GM23248 (cell line): Measurements from ENCODE around the gene PISD. TPM values are rescaled to one million over a fixed set of nuclear protein-coding genes. Genes with fewer than 3 reads are reported as not detected.

Experiments used
- DNase-seq: peaks from one replicate; pipeline ENCODE4 v3.0.0-alpha.2; 2015
- H2AFZ ChIP-seq: fragments of 200-600 bp; sonication (generic); 2 replicates; pipeline ENCODE4 v1.6.1; 2016; ENCODE audit warnings: antibody characterized with exemption
- H3F3A ChIP-seq: fragments of 200-600 bp; sonication (generic); 2 replicates; pipeline ENCODE4 v1.6.1; 2016; ENCODE audit warnings: mild to moderate bottlenecking, antibody characterized with exemption, mixed run types; ENCODE audit not compliant: insufficient read depth
- H3K27ac ChIP-seq: fragments of 200-600 bp; sonication (generic); 2 replicates; pipeline ENCODE4 v1.5.1; 2016; ENCODE audit warnings: mild to moderate bottlenecking
- H3K27me3 ChIP-seq: fragments of 200-600 bp; sonication (generic); replicated peaks from 2 replicates; pipeline ENCODE4 v1.6.1; 2016; ENCODE audit warnings: mild to moderate bottlenecking; ENCODE audit not compliant: insufficient read depth
- H3K36me3 ChIP-seq: fragments of 200-600 bp; sonication (generic); 2 replicates; pipeline ENCODE4 v1.6.1; 2016; ENCODE audit warnings: low read depth, mild to moderate bottlenecking
- H3K4me1 ChIP-seq: fragments of 200-600 bp; sonication (generic); 2 replicates; pipeline ENCODE4 v1.6.1; 2016; ENCODE audit warnings: mild to moderate bottlenecking; ENCODE audit not compliant: insufficient read depth
- H3K4me2 ChIP-seq: fragments of 200-600 bp; sonication (generic); one replicate; pipeline ENCODE4 v1.6.1; 2016; ENCODE audit warnings: mild to moderate bottlenecking; ENCODE audit not compliant: unreplicated experiment
- H3K4me3 ChIP-seq: fragments of 200-600 bp; sonication (generic); 2 replicates; pipeline ENCODE4 v1.5.1; 2016; ENCODE audit warnings: mild to moderate bottlenecking
- H3K79me2 ChIP-seq: fragments of 200-600 bp; sonication (generic); 2 replicates; pipeline ENCODE4 v1.6.1; 2016; ENCODE audit warnings: mild to moderate bottlenecking; ENCODE audit not compliant: insufficient read depth
- H3K9ac ChIP-seq: fragments of 200-600 bp; sonication (generic); 2 replicates; pipeline ENCODE4 v1.6.1; 2016; ENCODE audit warnings: mild to moderate bottlenecking
- H3K9me2 ChIP-seq: fragments of 200-600 bp; sonication (generic); 2 replicates; pipeline ENCODE4 v1.6.1; 2016; ENCODE audit warnings: mixed run types, mild to moderate bottlenecking, moderate library complexity; ENCODE audit not compliant: insufficient read depth
- H3K9me3 ChIP-seq: fragments of 200-600 bp; sonication (generic); one replicate; pipeline ENCODE4 v1.6.1; 2017; ENCODE audit warnings: low read depth
- H4K20me1 ChIP-seq: fragments of 200-600 bp; sonication (generic); 2 replicates; pipeline ENCODE4 v1.6.0; 2016; ENCODE audit not compliant: insufficient read depth
- EZH2 ChIP-seq: fragments of 200-600 bp; sonication (generic); IDR thresholded peaks from 2 replicates; pipeline ENCODE4 v1.6.1; 2018; ENCODE audit warnings: antibody characterized with exemption, mild to moderate bottlenecking; ENCODE audit not compliant: insufficient read depth, poor library complexity, severe bottlenecking
- EZH2phosphoT487 ChIP-seq: fragments of 200-600 bp; sonication (generic); IDR thresholded peaks from 2 replicates; pipeline ENCODE4 v1.6.1; 2018; ENCODE audit warnings: antibody characterized with exemption, moderate library complexity, mild to moderate bottlenecking, low read depth; ENCODE audit not compliant: insufficient read depth
- WGBS, 2 experiments: methylation state at CpG; one replicate each; pipeline ENCODE4 v1.1.6; 2015 to 2017; ENCODE audit warnings: low lambda C conversion rate in 2 of 2, low coverage in 1 of 2; ENCODE audit errors: missing lambda C conversion rate in 2 of 2; 5-methylcytosine and 5-hydroxymethylcytosine counted together
- in situ Hi-C: fragments of 300-500 bp; cut with MboI; formaldehyde crosslinking; loops from 2 replicates; pipeline ENCODE4 v1.15.0; 2020
- polyA plus RNA-seq: library from polyadenylated mRNA; unstranded; fragments of >200 nt; fragmentation: Nextera tagmentation; extraction: Ambion mirVana; gene quantifications from 2 replicates; pipeline ENCODE4 v1.2.1, GENCODE V29; 2016
- total RNA-seq: library from RNA; depleted of rRNA; stranded (reverse); fragments of >200 nt; shearing (Covaris generic); gene quantifications from 2 replicates; pipeline ENCODE4 v1.2.3, GENCODE V29; 2014

The PISD gene
- total and polyA plus RNA-seq, 2 experiments from 2014 or later: 32.7 to 34.2 TPM

GRCh38 chr22:31609716-31610115 is 52.3 kb downstream of the PISD start:
- Histone ChIP-seq H3K27ac (no peak overlapping the region), H3K9ac (no peak overlapping the region), H3F3A (no peaks in the 10 kb centered on the region), H3K36me3 (no peaks in the 10 kb centered on the region), H3K4me1 (no peaks in the 10 kb centered on the region), H3K4me3 (no peak overlapping the region), H4K20me1 (no peaks in the 10 kb centered on the region), H3K9me3 (no peaks in the 10 kb centered on the region), H3K79me2 (no peaks in the 10 kb centered on the region), H3K27me3 (no peaks in the 10 kb centered on the region), H3K4me2 (no peak overlapping the region), H3K9me2 (no peaks in the 10 kb centered on the region), H2AFZ (no peak overlapping the region)
- in situ Hi-C loops: no loop called here
- 94 to 96% methylated on average over 10 of the region's 10 CpGs for WGBS, 2 experiments
- TF ChIP-seq EZH2phosphoT487: no peak
- no peak for DNase-seq

- Histone ChIP-seq H3K9ac (no peak overlapping the region), H3K79me2 (no peaks in the 10 kb centered on the region), H3K9me2 (no peaks in the 10 kb centered on the region), H3K9me3 (no peaks in the 10 kb centered on the region), H3K4me1 (peaks cover 6% of the 10 kb centered on the region), H3K4me2 (no peak overlapping the region), H2AFZ (no peak overlapping the region), H3K4me3 (no peak overlapping the region), H3K27ac (no peak overlapping the region), H3F3A (peaks cover 5% of the 10 kb centered on the region; the same call in 1 of the 2 replicates), H3K36me3 (no peaks in the 10 kb centered on the region), H4K20me1 (no peaks in the 10 kb centered on the region), H3K27me3 (no peaks in the 10 kb centered on the region)
- no peak for TF ChIP-seq EZH2
- no peak for TF ChIP-seq EZH2phosphoT487
- in situ Hi-C loops: no loop called here
- 96 to 100% methylated on average over 7 of the region's 7 CpGs for WGBS, 2 experiments
- no peak for DNase-seq
Observed at GRCh38 chr22:31607696-31608095, 54.3 kb downstream of the PISD start.

GRCh38 chr22:31605851-31606585 is 56.0 kb downstream of the PISD start:
- Histone ChIP-seq H3K27me3 (no peaks in the 10 kb centered on the region), H3K9me2 (no peaks in the 10 kb centered on the region), H3K4me1 (peaks cover 15% of the 10 kb centered on the region), H3K9me3 (no peaks in the 10 kb centered on the region), H4K20me1 (no peaks in the 10 kb centered on the region), H3K4me3 (no peak overlapping the region), H2AFZ (no peak overlapping the region), H3K4me2 (no peak overlapping the region), H3K79me2 (no peaks in the 10 kb centered on the region), H3F3A (peaks cover 15% of the 10 kb centered on the region), H3K9ac (no peak overlapping the region), H3K27ac (no peak overlapping the region), H3K36me3 (no peaks in the 10 kb centered on the region)
- WGBS, 2 experiments: 96 to 97% methylated on average over 9 of the region's 9 CpGs
- no peak for TF ChIP-seq EZH2phosphoT487
- no peak for TF ChIP-seq EZH2
- in situ Hi-C loops: no loop called here
- no peak for DNase-seq

- Histone ChIP-seq H3K9ac (no peak overlapping the region), H3K4me2 (no peak overlapping the region), H3K27me3 (no peaks in the 10 kb centered on the region), H3K27ac (no peak overlapping the region), H3F3A (peaks cover 15% of the 10 kb centered on the region), H3K9me3 (no peaks in the 10 kb centered on the region), H2AFZ (no peak overlapping the region), H3K9me2 (no peaks in the 10 kb centered on the region), H3K4me3 (no peak overlapping the region), H3K4me1 (peaks cover 15% of the 10 kb centered on the region), H3K36me3 (no peaks in the 10 kb centered on the region), H3K79me2 (no peaks in the 10 kb centered on the region), H4K20me1 (no peaks in the 10 kb centered on the region)
- WGBS, 2 experiments: 90% methylated on average over 16 to 17 of the region's 17 CpGs
- DNase-seq: no peak
- TF ChIP-seq EZH2phosphoT487 (no peak), EZH2 (no peak)
- in situ Hi-C loops: no loop called here
Observed at GRCh38 chr22:31604746-31605705, 57.0 kb downstream of the PISD start.
